Activated naive CD4-positive, alpha-beta T cell treated with anti-CD3 and anti-CD28 coated beads for 36 hours (primary cell): Measurements from ENCODE around the gene ZNF574. TPM values are rescaled to one million over a fixed set of nuclear protein-coding genes. Genes with fewer than 3 reads are reported as not detected.

Experiments
- CTCF ChIA-PET: fragments of 350-600 bp; sonication (Branson Sonifier 250); formaldehyde crosslinking; loops from one replicate; lab custom pipeline; 2021; ENCODE audit warnings: antibody characterized with exemption; lab: Charles Lee
- DNase-seq: peaks from one replicate; pipeline ENCODE4 v3.0.0-alpha.2; 2020
- H3K27ac Mint-ChIP-seq: one replicate; pipeline ENCODE4 v1.8.0; 2021; ENCODE audit warnings: mild to moderate bottlenecking, mixed read lengths
- H3K27me3 Mint-ChIP-seq: one replicate; pipeline ENCODE4 v1.8.0; 2021; ENCODE audit warnings: low read depth, mixed read lengths
- H3K36me3 Mint-ChIP-seq: one replicate; pipeline ENCODE4 v1.8.0; 2021; ENCODE audit warnings: low read depth, mixed read lengths
- H3K4me1 Mint-ChIP-seq: one replicate; pipeline ENCODE4 v1.8.0; 2021; ENCODE audit warnings: low read depth, mixed read lengths
- H3K4me3 Mint-ChIP-seq: one replicate; pipeline ENCODE4 v1.8.0; 2021; ENCODE audit warnings: mild to moderate bottlenecking, moderate library complexity, mixed read lengths
- H3K9me3 Mint-ChIP-seq: one replicate; pipeline ENCODE4 v1.8.0; 2021; ENCODE audit warnings: mixed read lengths
- intact Hi-C: fragments of 100-400 bp; cut with micrococcal nuclease; formaldehyde crosslinking; loops from one replicate; pipeline ENCODE4 v1.15.1; 2023
- total RNA-seq, 2 experiments: library from RNA; stranded (reverse); gene quantifications; one replicate each; pipeline ENCODE4 v1.2.3, GENCODE V29; 2021

ZNF574 gene
- total RNA-seq, 2 experiments from 2014 or later: 8.4 to 8.8 TPM

- intact Hi-C loops: no loop called here
- no peak for DNase-seq
- no peaks in the 10 kb centered on the region for H3K9me3 Mint-ChIP-seq
- no peak overlapping the region for H3K27ac Mint-ChIP-seq
- CTCF ChIA-PET: interaction anchor here (0.6 kb wide), 1 partner anchor 14 kb away, joined by 3 read pairs; no protein-coding TSS in a partner anchor
- no peaks in the 10 kb centered on the region for H3K27me3 Mint-ChIP-seq
- no peaks in the 10 kb centered on the region for H3K36me3 Mint-ChIP-seq
- H3K4me3 Mint-ChIP-seq: no peak overlapping the region
- no peaks in the 10 kb centered on the region for H3K4me1 Mint-ChIP-seq
These were observed 11.5 kb upstream of the ZNF574 start for GRCh38 chr19:42064432-42064831.

- Mint-ChIP-seq H3K27me3 (no peaks in the 10 kb centered on the region), H3K4me1 (no peaks in the 10 kb centered on the region), H3K4me3 (no peak overlapping the region), H3K36me3 (no peaks in the 10 kb centered on the region), H3K9me3 (no peaks in the 10 kb centered on the region), H3K27ac (no peak overlapping the region)
- intact Hi-C loops: no loop called here
- DNase-seq: no peak
- CTCF ChIA-PET: no interaction called here
These were observed 10.9 kb upstream of the ZNF574 start for GRCh38 chr19:42065051-42065450.

GRCh38 chr19:42065511-42065910 lies 10.5 kb upstream of the ZNF574 start:
- CTCF ChIA-PET: no interaction called here
- intact Hi-C loops: no loop called here
- Mint-ChIP-seq H3K27ac (no peak overlapping the region), H3K36me3 (no peaks in the 10 kb centered on the region), H3K9me3 (no peaks in the 10 kb centered on the region), H3K4me3 (no peak overlapping the region), H3K27me3 (peaks cover 2% of the 10 kb centered on the region), H3K4me1 (no peaks in the 10 kb centered on the region)
- DNase-seq: no peak

- DNase-seq: no peak
- Mint-ChIP-seq H3K27me3 (peaks cover 4% of the 10 kb centered on the region), H3K4me1 (peaks cover 1% of the 10 kb centered on the region), H3K36me3 (no peaks in the 10 kb centered on the region), H3K4me3 (no peak overlapping the region), H3K27ac (no peak overlapping the region), H3K9me3 (no peaks in the 10 kb centered on the region)
- intact Hi-C loops: no loop called here
- CTCF ChIA-PET: no interaction called here
These were observed 9.8 kb upstream of the ZNF574 start for GRCh38 chr19:42066075-42066754.

GRCh38 chr19:42067315-42067888 lies 8.6 kb upstream of the ZNF574 start:
- intact Hi-C loops: no loop called here
- no peaks in the 10 kb centered on the region for H3K36me3 Mint-ChIP-seq
- H3K27me3 Mint-ChIP-seq: peaks cover 4% of the 10 kb centered on the region
- no peaks in the 10 kb centered on the region for H3K9me3 Mint-ChIP-seq
- no peak overlapping the region for H3K27ac Mint-ChIP-seq
- H3K4me1 Mint-ChIP-seq: peaks cover 1% of the 10 kb centered on the region
- no peak for DNase-seq
- CTCF ChIA-PET: interaction anchor here (1.1 kb wide), 1 partner anchor 32 kb away, joined by 3 read pairs; no protein-coding TSS in a partner anchor
- H3K4me3 Mint-ChIP-seq: no peak overlapping the region

- Mint-ChIP-seq H3K27ac (no peak overlapping the region), H3K36me3 (no peaks in the 10 kb centered on the region), H3K4me1 (peaks cover 1% of the 10 kb centered on the region), H3K9me3 (no peaks in the 10 kb centered on the region), H3K4me3 (no peak overlapping the region), H3K27me3 (peaks cover 4% of the 10 kb centered on the region)
- CTCF ChIA-PET: interaction anchor here (1.1 kb wide), 1 partner anchor 33 kb away, joined by 3 read pairs; no protein-coding TSS in a partner anchor
- intact Hi-C loops: no loop called here
- no peak for DNase-seq
These were observed 7.6 kb upstream of the ZNF574 start for GRCh38 chr19:42068361-42068755.

GRCh38 chr19:42068756-42069571 lies 7.0 kb upstream of the ZNF574 start:
- intact Hi-C loops: no loop called here
- CTCF ChIA-PET: no interaction called here
- Mint-ChIP-seq H3K27ac (no peak overlapping the region), H3K27me3 (peaks cover 4% of the 10 kb centered on the region), H3K4me3 (no peak overlapping the region), H3K9me3 (no peaks in the 10 kb centered on the region), H3K4me1 (peaks cover 1% of the 10 kb centered on the region), H3K36me3 (no peaks in the 10 kb centered on the region)
- no peak for DNase-seq

- Mint-ChIP-seq H3K27ac (no peak within 1 kb of the TSS), H3K27me3 (peaks cover 4% of the 10 kb centered on the region), H3K4me1 (peaks cover 5% of the 10 kb centered on the region), H3K9me3 (no peaks in the 10 kb centered on the region), H3K36me3 (no peaks in the 10 kb centered on the region), H3K4me3 (no peak within 1 kb of the TSS)
- no peak for DNase-seq
- intact Hi-C loops: no loop called here
- CTCF ChIA-PET: no interaction called here
These were observed 6.2 kb upstream of the ZNF574 start, which contains the start of gene GRIK5 for GRCh38 chr19:42069619-42070351. Gene GRIK5 (minus strand): TSS chr19:42070206. CDS start chr19:42065770, 4,436 bp downstream.

- CTCF ChIA-PET: no interaction called here
- DNase-seq: no peak
- Mint-ChIP-seq H3K27me3 (peaks cover 4% of the 10 kb centered on the region), H3K4me1 (peaks cover 5% of the 10 kb centered on the region), H3K9me3 (no peaks in the 10 kb centered on the region), H3K27ac (no peak overlapping the region), H3K36me3 (peaks cover 6% of the 10 kb centered on the region), H3K4me3 (no peak overlapping the region)
- intact Hi-C loops: no loop called here
These were observed 4.7 kb upstream of the ZNF574 start for GRCh38 chr19:42071247-42071646.

GRCh38 chr19:42074513-42075363 lies 1.2 kb upstream of the ZNF574 start:
- Mint-ChIP-seq H3K36me3 (peaks cover 10% of the 10 kb centered on the region), H3K27me3 (peaks cover 4% of the 10 kb centered on the region), H3K9me3 (no peaks in the 10 kb centered on the region), H3K27ac (peak overlapping the region; percentile 96), H3K4me1 (peaks cover 23% of the 10 kb centered on the region), H3K4me3 (peak overlapping the region; percentile 97)
- peak; percentile 21 for DNase-seq
- CTCF ChIA-PET: interaction anchor here (0.6 kb wide), 1 partner anchor 1135 kb away, joined by 3 read pairs; no protein-coding TSS in a partner anchor
- intact Hi-C loops: loop anchor here (1.0 to 2.0 kb wide), 5 partner anchors 194 to 349 kb away; partner anchors contain the start of gene MEGF8

GRCh38 chr19:42075364-42075615 lies 676 bp upstream of the ZNF574 start:
- CTCF ChIA-PET: interaction anchor here (0.6 kb wide), 1 partner anchor 1136 kb away, joined by 3 read pairs; no protein-coding TSS in a partner anchor
- Mint-ChIP-seq H3K27me3 (peaks cover 4% of the 10 kb centered on the region), H3K4me3 (peak overlapping the region; percentile 97), H3K4me1 (peaks cover 23% of the 10 kb centered on the region), H3K36me3 (peaks cover 10% of the 10 kb centered on the region), H3K27ac (peak overlapping the region; percentile 96), H3K9me3 (no peaks in the 10 kb centered on the region)
- no peak for DNase-seq
- intact Hi-C loops: loop anchor here (1.0 to 2.0 kb wide), 5 partner anchors 193 to 348 kb away; partner anchors contain the start of gene MEGF8
